HG03354 (cell line): Measurements from ENCODE around the gene MYO16.

Source experiments
- ATAC-seq: cut with Tn5 transposase; IDR thresholded peaks from one replicate; pipeline ENCODE4 v1.9.1; 2021; ENCODE audit warnings: mild to moderate bottlenecking; ENCODE audit not compliant: unreplicated experiment, poor library complexity, severe bottlenecking

MYO16 gene

GRCh38 chr13:108629181-108629752, at the start of gene MYO16:
TSS of gene MYO16 (plus strand) at chr13:108629611. CDS start at chr13:108629845, 234 bp downstream.
- ATAC-seq = no peak

DNA sequence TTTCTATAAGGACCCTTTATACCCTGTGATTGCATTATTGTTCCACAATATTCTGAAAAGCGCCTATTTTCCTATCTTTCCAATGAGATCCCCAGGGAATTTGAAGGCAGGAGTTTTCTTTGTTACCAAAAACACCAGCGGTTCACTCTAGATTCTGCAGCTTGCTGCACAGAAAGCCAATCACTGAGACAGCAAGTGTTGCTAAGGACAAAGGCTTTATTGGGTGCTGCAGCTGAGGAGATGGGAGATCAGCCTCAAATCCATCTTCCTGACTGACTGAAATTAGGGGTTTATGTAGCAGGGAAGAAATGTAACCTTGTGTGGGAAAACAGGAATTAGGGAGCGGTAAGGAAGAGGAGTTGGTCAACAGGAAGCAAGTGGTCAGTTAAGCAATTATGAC, 42.6 kb upstream of the MYO16 start:
- ATAC-seq = no peak

GRCh38 chr13:108588516-108588915, 40.9 kb upstream of the MYO16 start:
- no peak for ATAC-seq

DNA sequence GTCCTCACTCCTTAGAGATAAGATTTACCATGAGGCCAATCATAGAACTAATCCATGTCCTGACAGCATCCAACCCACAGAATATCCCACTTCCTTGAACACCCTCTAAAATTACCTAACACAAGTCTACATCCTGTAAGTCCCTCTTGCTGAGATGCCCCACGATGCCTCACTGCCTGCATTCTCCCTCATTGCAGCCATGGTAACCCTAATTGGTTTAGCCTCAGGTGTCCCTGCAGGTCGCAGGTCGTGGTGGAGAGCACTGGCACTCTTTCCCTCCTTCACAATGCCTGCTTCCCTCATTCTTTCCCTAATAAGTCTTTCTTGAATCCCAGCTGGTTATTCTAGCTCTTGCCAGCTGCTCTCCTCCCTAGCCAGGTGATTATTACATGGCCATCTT, 35.3 kb upstream of the MYO16 start:
- no peak for ATAC-seq

- ATAC-seq = no peak
Measured at GRCh38 chr13:108595436-108596274, 33.8 kb upstream of the MYO16 start.

GRCh38 chr13:108597943-108598342, 31.5 kb upstream of the MYO16 start:
- no peak for ATAC-seq

- ATAC-seq = no peak
Measured at GRCh38 chr13:108606424-108606823, 23.0 kb upstream of the MYO16 start.

DNA sequence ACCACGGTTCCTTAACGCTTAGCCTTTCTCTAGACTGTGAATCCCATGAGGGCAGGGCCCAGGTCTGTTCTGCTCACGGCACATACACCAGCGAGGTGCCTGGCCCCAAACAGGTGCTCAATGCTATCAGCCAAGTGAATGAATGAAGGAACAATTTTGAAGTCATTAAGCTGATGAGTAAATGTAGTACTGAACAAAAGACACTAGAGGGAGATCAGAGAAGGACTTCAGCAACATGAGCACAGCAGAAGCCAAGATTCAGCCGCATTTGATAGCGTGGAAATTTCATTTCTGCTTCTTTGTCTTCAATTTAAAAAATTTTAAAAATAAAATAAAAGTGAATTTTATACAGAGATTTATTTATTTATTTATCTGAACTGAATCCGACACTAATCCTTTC, 20.1 kb upstream of the MYO16 start:
- ATAC-seq = peak; percentile 64

- ATAC-seq = no peak
Measured at GRCh38 chr13:108610507-108610906, 18.9 kb upstream of the MYO16 start.

- no peak for ATAC-seq
Measured at GRCh38 chr13:108615241-108615640, 14.2 kb upstream of the MYO16 start.

DNA sequence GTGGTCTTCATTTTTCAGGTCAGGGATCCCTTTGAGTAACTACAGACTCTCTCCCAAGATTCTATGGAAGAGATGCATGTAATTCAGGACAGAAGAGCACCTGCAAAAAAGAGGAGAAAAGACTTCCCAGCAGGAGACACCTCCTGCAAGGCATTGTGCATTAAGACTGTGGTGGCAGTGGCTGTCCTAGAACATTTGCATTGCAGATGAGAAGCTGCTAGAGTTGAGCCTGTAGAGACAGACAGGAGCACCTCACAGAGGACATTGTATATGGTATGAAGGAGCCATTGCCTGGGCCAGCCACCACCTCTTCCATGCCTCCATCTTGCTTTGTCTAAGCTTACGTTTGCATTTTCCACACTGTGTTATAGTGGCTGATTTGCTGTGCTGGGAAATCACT, 11.2 kb upstream of the MYO16 start:
- ATAC-seq = no peak

DNA sequence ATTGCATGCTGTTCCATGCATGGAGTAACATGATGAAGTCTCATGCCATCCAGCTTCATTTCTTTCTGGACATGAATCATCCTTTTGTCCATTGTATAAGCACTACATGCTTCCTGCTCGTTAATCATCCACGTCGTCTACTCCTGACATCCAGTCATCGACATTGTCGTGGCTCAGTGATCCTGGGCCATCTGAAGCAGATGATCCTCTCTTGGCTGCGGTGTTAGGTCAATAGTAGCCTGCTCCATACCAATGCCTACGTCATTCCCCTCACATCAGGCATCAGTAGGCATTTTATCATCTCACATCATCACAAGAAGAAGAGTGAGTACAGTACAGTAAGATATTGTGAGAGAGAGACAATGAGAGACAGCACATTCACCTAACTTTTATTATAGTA, 7.9 kb upstream of the MYO16 start:
- no peak for ATAC-seq

DNA sequence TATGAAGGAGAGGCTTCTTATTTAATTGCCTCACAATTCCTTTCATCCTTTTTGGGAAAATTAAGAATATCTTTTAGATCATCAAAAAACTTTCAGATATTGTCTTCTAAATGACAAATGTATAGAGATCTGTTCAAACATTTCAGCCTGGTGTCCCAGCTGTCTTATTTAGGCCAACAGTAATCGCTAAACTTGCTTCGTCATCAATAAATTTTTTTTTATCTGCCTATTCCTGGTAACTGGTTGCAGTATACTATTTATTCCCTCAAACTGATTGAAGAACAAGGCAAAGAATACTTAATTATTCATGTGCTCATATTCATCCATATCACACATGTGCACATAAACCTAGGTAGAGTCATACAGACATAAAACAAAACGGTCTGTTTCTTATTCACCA, 5.3 kb upstream of the MYO16 start:
- no peak for ATAC-seq

GRCh38 chr13:108624979-108625378, 4.4 kb upstream of the MYO16 start:
- no peak for ATAC-seq

- no peak for ATAC-seq
Measured at GRCh38 chr13:108629988-108630387, 577 bp downstream of the MYO16 start.

DNA sequence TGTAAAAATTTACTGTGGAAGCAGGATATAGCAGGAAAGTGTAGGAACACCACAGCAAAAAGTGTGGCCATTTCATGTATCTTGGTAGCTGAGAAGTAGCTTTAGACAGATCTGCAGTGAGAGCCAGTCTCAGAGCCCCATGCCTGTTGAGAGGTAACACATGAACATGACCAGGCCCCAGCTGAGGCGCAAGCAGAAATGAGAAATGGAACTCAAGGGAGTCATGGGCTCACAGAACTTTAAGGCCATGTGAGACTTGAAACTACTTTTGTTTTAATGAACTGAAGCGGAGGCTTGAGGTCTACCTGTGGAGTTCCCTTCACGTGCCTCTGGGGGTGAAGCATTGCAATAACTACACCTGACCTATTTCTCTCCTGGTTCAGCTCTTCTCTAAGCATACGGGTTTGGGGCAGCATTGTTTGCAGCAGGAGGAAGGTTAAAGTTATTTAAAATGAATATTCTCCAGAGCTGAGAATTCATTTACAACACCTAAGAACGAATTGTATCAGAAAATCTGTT, 3.3 kb downstream of the MYO16 start:
- ATAC-seq = no peak

DNA sequence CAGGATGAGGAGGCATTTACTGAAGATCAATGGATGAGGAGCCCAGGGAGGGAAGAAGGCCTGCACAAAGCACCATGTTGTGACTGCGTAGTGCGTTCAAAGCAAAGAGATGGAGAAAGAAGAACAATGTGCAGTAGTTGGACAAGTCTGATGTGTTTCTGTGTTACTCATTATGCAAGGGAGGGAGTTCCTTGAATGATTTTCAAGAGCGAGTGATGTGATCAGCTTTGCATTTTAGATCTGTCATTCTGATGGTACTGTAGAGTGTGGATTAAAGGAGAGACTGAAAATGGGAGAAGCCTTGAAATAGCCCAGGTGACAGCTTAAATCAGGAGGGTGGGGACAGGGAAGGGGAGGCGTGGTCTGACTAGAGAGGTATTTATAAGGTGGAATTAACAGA, 9.5 kb downstream of the MYO16 start:
- no peak for ATAC-seq

DNA sequence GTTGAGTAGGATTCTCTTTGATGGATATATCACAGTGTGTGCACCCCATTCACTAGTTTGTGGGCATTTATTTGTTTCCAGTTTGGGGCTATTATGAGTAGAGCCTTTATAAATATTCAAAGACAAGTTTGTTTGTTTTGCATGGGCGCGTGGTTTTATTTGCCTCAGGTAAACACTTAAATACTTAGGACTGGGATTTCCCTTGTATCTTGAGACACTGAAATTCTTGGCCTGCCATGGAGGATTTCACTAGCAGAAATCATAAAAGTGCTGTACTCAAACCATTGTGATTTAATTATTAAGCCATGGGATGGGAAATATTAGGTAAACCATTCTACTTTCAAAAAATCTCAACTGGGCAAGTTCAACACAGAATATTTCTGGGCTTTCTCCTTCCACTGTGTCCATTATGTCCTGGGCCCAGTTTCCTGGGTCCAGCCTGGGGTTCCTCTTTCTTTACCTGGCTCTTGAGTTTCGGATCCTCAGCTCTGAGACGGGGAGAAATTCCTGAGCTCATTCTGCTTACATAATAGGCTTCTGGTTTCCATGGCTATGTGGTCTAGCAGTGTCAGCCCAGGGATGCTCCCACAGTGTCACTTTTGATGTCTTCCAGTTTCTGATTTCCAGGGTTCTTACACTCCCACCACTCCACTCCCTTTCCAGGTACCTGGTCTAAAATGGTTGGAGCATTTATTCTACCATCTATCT, 14.4 kb downstream of the MYO16 start:
- no peak for ATAC-seq

DNA sequence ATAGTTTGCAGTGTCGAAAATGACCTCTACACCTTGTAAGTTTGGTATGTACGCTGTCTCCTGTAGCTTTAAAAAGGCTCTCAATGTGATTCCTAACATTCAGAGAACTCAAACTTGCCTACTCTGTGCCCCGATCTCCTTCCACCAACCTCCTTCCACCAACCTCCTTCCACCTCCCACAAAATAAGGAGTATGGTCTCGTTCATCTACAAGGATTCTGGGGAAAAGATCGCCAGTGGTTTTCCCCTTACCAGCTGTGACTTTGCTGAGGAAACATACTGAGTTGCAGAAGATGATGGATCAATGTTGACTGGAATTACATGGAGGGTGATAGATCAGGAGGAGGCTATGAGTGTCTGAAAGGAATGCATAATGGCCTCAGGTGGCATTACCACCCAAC, 16.0 kb downstream of the MYO16 start:
- no peak for ATAC-seq

- ATAC-seq = no peak
Measured at GRCh38 chr13:108650271-108650670, 20.9 kb downstream of the MYO16 start.

- ATAC-seq = no peak
Measured at GRCh38 chr13:108656742-108657141, 27.3 kb downstream of the MYO16 start.
